Glomerular endothelial cell (primary cell): ENCODE measurements around the gene HSPA12B. TPM values are rescaled to one million over a fixed set of nuclear protein-coding genes. Genes with fewer than 3 reads are reported as not detected.

ENCODE experiments used
- DNase-seq: peaks from one replicate; pipeline ENCODE4 v3.0.0-alpha.2; 2011; ENCODE audit warnings: low read depth, low spot score; ENCODE audit errors: extremely low read depth
- total RNA-seq: library from RNA; depleted of rRNA; stranded (reverse); fragments of >200 nt; gene quantifications from 2 replicates; pipeline ENCODE4 v1.2.3, GENCODE V29; 2015

Gene HSPA12B
- total RNA-seq, 1 donor from 2014 or later: 26.3 TPM

DNA sequence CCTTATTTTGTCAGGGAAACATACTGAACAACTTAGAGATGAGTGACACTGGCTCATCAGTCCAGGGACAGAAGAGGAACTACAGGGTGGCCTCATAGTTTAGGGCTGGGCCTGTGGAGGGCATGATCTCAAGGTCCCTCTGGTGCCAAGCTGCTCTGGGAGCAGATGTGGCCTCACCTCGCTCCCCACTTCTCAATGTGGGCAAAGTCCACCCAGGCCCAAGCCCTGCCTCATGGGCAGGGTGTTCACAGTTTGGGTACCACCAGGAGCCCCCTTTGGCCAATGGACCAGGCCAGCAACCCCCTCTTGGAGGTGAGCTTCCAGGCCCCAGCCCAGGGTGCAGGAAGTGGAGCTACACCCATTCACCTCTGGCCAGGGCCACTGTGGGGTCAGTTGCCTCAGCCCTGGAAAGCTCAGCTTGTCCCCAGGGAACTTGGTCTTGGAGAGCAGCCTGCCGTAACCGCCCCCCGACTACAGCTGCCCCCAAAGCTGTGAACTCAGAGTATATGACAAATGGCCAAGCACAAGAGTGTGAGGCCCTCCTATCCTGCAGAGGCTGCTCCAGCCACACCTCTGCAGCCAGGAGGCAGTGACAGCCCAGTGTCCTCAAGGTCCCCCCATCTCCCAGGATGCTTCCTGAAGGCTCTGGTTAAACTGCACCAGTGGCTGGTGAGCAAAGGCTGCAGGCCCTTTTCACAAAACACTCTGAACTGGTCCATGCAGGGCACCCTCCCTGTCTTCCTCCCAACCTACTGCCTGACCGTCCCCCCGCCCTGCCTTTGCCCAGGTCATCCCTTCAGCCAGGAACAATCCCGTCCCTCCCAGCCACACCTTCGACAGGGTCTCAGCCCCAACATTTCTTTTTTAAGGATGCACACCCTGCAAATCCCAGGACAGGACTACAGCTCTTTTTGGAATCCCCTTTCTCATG lies 31.5 kb downstream of the HSPA12B start:
- no peak for DNase-seq

DNA sequence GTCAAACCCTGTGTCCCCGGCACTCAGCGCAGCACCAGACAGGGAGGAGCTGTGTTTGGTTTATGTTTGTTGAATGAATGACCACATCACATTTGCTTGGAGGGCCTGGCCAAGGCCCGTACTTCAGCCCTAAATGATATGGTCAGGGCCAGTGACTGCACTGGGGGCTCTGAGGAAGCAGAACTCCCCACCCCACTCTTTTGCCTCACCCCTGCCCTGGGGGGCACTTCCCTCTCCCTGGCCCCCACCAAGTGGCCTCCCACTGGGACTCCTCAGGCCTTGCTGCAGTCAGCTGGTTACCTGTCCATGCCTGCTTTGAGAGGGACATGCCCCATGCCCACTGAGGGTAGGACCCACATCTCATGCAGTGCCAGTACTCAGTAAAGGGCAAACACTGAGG lies 32.2 kb downstream of the HSPA12B start:
- DNase-seq: no peak

- no peak for DNase-seq
Observed at GRCh38 chr20:3765171-3765882, 32.8 kb downstream of the HSPA12B start.

- no peak for DNase-seq
Observed at GRCh38 chr20:3766422-3767109, 34.1 kb downstream of the HSPA12B start.

DNA sequence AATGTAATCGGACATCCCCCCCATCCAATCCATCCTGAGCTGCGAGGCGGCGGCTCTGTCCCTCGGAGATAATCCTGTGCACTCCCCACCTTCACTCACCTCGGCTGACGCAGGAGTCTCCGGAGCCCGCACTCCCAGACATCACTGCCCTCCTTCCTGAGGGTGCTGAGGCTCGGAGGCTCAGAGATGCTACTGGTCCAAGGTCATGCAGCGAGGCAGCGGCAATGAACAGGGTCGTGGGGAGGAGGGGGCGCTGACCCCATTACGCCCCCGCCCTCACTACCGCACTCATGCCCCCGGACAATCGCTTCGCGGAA lies 34.6 kb downstream of the HSPA12B start:
- no peak for DNase-seq

DNA sequence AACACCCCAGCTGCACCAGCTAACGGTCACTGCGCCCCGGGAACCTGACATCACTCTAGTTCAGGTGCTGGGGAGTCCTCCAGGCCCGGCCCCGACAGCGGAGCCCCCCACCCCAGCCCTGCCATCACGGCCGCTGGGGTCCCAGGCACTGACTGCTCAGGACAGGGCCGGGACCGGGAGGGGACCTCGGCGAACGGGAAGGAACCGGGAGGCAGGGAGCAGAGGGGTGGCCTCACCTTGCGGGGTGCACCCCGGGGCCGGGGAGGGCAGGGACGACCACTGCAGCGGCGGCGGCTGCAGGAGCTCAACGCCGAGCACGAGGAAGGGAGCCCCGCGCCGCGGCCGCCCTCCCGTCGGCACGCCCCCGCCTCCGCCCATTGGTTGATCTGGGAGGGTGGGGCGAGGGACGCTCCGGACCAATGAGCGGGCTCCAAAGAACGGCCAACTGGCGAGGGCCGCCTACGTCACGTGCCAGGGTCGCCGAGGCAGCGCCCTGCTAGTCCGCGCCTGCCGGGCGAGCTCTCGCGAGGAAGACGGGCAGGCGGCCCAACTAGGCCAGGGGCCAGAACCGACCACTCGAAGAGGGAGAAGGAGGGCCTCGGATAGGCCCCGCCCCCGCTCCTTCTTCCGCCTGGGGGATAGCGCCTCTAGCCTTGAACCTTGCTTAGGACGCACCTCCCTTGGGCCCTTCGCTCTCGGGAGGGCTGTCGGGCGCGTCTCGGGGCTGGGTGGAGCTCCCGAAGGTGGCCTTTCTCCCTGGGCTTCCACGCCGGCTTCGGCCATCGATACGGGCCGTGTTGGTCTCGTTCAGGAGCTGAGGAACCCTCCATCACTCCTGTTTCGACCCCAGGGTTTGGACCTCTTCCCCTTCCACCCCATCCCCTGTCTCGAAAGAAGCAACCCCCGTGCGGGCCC lies 35.2 kb downstream of the HSPA12B start, which contains the start of gene ADISSP:
TSS of gene ADISSP (minus strand) at position 327 of the 915 bp plus-strand sequence. CDS start 7,653 bp downstream, outside the sequence.
- peak; percentile 69 for DNase-seq

DNA sequence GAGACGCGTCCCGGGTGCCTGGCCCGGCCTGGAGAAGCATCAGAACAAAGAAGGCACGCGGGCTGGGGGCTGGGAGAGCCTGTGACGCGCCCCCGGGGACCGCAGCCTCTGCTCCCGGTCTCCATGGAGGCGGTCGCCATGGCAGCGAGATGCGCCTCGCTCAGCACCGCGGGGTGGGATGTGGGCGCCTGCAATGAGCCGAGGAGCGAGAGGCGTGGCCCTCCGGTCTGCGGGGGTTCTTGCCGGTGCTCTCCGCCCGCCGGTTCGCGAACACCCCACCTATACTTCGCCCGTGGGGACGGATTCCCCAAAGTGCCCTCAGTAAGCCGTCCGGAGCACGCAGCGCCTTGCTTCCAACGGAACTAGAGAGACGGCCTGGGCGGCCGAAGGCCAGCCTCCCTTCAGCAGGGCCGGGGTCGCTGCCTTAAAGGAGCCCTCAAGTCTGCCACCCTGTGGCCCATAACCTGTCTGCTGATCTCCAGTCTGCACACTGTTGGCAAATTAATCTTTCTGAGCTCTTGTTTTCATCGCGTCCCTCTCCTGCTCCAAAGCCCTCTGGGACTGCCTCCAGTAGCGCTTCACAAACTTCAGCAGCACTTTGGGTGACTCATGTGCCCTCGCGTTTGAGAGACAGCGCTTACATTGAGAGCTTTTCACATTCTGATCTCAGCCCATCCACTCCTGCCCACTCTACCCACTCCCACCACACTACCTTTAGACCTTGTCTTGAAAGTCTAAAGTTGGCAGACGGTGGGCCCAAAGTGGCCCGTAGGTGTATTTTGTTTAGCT lies 36.1 kb downstream of the HSPA12B start:
- DNase-seq: no peak

DNA sequence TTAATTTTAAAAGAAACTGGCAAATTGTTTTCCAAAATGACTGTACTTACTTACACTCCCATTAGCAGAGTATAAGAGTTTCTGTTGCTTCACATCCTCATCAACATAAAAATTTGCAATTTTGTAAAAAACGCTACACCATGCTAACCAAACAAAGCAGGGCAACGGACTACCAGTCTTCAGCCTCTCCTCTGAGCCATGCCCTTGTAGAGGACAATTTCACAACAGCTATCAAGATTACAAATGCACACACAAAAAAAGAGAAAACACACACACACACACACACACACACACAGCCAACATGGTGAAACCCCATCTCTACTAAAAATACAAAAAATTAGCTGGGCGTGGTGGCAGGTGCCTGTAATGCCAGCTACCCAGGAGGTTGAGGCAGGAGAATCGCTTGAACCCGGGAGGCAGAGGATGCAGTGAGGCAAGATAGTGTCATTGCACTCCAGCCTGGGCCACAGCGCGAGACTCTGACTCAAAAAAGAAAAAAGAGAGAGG lies 39.1 kb downstream of the HSPA12B start:
- DNase-seq: no peak

DNA sequence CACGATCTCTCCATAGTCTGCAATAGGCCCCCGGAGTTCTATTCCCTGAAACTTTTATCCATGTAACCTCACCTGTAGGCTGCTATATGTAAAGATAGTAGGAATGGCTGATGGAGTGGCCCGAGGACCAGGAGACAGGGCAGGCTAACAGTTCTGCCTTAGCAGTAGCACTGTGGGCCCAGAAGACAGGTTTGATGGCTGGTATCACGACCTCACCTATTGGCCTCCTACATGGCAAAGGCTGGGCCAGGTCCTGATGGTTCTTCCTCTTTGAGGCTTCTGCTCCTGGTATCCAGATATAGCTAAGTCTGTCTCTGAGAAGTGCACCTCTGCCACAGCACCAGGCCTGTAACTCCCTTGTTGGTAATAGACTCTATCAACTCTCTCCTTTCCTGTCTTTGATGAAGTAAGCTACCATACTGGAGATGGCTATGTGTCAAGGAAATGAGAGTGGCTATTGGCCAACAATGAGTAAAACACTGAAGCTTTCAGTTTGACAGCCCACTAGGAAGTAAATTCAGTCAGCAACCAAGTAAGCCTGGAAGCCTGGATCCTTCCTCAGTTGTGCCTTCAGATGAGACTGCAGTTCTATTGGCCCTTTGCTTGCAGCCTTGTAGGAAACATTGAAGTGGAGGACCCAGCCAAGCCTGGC lies 43.1 kb downstream of the HSPA12B start:
- no peak for DNase-seq

- DNase-seq: no peak
Observed at GRCh38 chr20:3777381-3777715, 44.9 kb downstream of the HSPA12B start.

- no peak for DNase-seq
Observed at GRCh38 chr20:3777716-3778629, 45.5 kb downstream of the HSPA12B start.

DNA sequence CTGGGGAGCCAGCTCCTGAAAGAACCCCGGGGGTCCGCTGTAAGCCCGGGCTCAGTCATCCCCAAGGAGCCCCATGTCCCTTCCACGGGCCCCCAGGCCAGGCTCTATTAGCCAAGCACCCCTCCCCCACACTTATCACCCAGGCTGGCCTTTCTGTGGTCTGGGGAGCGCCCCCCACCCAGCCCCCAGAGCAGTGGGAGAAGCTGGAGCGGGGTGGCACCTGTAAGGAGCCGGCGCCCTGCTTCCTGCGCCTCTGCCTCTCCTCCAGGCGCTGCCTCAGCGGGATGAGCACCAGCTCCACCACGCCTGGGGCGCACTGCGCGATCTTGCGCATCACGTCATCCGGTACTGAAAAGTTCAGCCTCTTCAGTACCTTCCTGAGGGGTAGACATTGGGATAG lies 46.5 kb downstream of the HSPA12B start:
- DNase-seq: no peak

DNA sequence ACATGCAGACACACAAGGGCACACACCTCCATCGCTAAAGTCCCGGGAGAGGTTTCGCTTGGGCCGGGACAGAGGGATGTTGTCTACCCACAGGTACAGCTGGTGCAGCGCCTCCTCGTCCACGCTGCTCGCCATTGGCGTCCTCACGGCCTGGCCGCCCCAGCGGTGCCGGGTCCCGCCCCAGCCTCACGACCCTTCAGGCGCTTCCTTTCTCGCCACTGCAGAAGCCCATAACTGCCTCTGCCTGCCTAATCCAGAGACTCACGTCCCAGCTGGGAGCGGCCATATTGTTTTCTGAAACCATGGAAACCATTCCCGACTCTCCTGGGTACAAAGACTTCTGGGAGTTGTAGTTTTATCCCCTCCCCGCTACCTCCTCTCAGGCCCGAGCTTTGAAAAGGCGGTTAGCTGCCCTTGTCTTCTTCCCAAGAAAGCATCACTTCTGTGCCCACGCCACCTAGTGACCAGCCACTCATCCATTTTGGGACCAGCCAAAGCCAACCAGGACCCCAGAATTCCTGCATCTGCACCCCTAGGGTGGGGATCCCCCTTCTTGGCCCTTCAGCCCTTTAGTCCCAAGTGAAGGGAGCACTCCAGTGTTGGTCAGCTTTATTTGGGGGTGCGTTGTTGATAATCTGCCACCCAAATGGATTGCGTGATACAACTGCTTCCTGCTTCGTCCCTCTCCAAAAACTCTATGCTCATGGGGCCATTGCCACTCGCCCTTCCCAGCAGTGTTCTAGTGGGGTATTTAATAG lies 48.8 kb downstream of the HSPA12B start, which contains the start of gene SPEF1:
TSS of gene SPEF1 (minus strand) at position 296 of the 758 bp plus-strand sequence. CDS start at position 135, 161 bp downstream.
- peak; percentile 66 for DNase-seq

- no peak for DNase-seq
Observed at GRCh38 chr20:3782597-3782996, 50.1 kb downstream of the HSPA12B start.

GRCh38 chr20:3783068-3783489 lies 50.6 kb downstream of the HSPA12B start:
- no peak for DNase-seq

GRCh38 chr20:3783511-3784195 lies 51.2 kb downstream of the HSPA12B start:
- no peak for DNase-seq
